ENCODE results near the gene KCNK6. TPM values are rescaled to one million over a fixed set of nuclear protein-coding genes. Genes with fewer than 3 reads are reported as not detected.

KCNK6 gene
- total RNA-seq, 1 experiment from 2014 or later = 18.3 TPM

DNA sequence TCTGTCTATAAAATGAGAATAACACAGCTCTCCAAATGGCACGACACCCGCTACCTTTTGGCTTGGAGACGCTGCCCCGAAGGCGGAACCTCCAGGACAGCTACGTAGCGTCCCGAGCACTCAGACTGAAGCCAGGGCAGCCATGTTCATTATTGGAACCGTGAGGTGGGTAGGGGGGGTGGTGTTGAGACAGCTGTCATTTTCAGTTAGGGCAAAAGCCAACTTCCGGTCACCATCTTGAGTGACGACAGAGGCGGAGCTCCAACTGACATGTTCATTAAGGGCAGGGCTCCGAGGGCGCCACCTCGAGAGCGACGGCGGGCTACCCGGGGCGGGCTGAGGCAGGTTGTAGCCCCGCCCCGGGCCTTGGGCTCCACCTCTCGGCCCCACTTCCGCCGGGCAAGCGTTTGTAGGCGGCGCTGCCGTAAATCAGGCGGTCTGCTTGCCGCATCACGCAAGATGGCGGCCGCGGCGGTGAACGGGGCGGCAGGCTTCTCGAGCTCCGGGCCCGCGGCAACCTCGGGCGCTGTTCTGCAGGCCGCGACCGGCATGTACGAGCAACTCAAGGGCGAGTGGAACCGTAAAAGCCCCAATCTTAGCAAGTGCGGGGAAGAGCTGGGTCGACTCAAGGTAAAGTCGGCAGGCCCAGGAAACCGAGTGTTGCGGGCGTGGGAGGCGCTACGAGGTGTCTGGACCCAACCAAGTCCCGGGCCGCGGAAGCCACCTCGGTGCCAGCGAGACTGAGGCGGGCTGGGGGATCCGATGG lies 54.9 kb downstream of the KCNK6 start, which contains the start of gene PSMD8 (continued):
- TF ChIP-seq, protein P1, sequence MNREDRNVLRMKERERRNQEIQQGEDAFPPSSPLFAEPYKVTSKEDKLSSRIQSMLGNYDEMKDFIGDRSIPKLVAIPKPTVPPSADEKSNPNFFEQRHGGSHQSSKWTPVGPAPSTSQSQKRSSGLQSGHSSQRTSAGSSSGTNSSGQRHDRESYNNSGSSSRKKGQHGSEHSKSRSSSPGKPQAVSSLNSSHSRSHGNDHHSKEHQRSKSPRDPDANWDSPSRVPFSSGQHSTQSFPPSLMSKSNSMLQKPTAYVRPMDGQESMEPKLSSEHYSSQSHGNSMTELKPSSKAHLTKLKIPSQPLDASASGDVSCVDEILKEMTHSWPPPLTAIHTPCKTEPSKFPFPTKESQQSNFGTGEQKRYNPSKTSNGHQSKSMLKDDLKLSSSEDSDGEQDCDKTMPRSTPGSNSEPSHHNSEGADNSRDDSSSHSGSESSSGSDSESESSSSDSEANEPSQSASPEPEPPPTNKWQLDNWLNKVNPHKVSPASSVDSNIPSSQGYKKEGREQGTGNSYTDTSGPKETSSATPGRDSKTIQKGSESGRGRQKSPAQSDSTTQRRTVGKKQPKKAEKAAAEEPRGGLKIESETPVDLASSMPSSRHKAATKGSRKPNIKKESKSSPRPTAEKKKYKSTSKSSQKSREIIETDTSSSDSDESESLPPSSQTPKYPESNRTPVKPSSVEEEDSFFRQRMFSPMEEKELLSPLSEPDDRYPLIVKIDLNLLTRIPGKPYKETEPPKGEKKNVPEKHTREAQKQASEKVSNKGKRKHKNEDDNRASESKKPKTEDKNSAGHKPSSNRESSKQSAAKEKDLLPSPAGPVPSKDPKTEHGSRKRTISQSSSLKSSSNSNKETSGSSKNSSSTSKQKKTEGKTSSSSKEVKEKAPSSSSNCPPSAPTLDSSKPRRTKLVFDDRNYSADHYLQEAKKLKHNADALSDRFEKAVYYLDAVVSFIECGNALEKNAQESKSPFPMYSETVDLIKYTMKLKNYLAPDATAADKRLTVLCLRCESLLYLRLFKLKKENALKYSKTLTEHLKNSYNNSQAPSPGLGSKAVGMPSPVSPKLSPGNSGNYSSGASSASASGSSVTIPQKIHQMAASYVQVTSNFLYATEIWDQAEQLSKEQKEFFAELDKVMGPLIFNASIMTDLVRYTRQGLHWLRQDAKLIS (CRISPR knock-in tag; IDR thresholded peaks at IDR 0.05; ENCODE audit: borderline replicate concordance) = no peak
- TF ChIP-seq NFE2L1 (CRISPR knock-in tag; IDR thresholded peaks at IDR 0.05) = peak; percentile 86
- TF ChIP-seq, protein P2, sequence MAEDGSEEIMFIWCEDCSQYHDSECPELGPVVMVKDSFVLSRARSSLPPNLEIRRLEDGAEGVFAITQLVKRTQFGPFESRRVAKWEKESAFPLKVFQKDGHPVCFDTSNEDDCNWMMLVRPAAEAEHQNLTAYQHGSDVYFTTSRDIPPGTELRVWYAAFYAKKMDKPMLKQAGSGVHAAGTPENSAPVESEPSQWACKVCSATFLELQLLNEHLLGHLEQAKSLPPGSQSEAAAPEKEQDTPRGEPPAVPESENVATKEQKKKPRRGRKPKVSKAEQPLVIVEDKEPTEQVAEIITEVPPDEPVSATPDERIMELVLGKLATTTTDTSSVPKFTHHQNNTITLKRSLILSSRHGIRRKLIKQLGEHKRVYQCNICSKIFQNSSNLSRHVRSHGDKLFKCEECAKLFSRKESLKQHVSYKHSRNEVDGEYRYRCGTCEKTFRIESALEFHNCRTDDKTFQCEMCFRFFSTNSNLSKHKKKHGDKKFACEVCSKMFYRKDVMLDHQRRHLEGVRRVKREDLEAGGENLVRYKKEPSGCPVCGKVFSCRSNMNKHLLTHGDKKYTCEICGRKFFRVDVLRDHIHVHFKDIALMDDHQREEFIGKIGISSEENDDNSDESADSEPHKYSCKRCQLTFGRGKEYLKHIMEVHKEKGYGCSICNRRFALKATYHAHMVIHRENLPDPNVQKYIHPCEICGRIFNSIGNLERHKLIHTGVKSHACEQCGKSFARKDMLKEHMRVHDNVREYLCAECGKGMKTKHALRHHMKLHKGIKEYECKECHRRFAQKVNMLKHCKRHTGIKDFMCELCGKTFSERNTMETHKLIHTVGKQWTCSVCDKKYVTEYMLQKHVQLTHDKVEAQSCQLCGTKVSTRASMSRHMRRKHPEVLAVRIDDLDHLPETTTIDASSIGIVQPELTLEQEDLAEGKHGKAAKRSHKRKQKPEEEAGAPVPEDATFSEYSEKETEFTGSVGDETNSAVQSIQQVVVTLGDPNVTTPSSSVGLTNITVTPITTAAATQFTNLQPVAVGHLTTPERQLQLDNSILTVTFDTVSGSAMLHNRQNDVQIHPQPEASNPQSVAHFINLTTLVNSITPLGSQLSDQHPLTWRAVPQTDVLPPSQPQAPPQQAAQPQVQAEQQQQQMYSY (CRISPR knock-in tag; IDR thresholded peaks at IDR 0.05) = peak; percentile 23; the same call in 1 of the 2 replicates
- TF ChIP-seq, protein P3, sequence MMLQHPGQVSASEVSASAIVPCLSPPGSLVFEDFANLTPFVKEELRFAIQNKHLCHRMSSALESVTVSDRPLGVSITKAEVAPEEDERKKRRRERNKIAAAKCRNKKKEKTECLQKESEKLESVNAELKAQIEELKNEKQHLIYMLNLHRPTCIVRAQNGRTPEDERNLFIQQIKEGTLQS (CRISPR knock-in tag; conservative IDR thresholded peaks at IDR 0.05) = no peak
- TF ChIP-seq, protein P4, sequence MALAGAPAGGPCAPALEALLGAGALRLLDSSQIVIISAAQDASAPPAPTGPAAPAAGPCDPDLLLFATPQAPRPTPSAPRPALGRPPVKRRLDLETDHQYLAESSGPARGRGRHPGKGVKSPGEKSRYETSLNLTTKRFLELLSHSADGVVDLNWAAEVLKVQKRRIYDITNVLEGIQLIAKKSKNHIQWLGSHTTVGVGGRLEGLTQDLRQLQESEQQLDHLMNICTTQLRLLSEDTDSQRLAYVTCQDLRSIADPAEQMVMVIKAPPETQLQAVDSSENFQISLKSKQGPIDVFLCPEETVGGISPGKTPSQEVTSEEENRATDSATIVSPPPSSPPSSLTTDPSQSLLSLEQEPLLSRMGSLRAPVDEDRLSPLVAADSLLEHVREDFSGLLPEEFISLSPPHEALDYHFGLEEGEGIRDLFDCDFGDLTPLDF (CRISPR knock-in tag; IDR thresholded peaks at IDR 0.05) = no peak

DNA sequence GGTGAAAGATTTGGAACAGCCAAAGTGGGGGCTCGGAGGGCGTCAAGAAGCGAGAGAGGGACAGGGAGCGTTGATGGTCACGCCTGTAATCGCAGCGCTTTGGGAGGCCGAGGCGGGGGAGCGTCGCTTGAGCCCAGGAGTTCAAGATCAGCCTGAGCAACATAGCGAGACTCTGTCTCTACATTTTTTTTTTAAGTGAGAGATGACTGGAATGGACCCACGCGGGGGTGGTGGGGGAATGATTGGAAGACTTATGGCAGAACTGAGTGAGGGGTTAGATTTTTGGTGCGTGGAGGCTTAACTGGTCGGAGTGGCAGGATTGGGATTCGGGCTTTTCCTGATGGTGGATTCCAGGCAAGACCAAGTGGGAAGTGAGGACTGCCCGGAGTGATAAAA lies 55.5 kb downstream of the KCNK6 start:
- peak overlapping the region; percentile 100 for H3K4me3 Mint-ChIP-seq
- peaks cover 14% of the 10 kb centered on the region for H3K4me1 Mint-ChIP-seq
- peak overlapping the region; percentile 32 for H3K27ac Mint-ChIP-seq
- H3K36me3 Mint-ChIP-seq = peaks cover 12% of the 10 kb centered on the region
- DNase-seq (ENCODE audit: low spot score) (no peak), ATAC-seq (no peak)
- peaks cover 22% of the 10 kb centered on the region for H3K27me3 Mint-ChIP-seq (ENCODE audit: low read depth)
- no peaks in the 10 kb centered on the region for H3K9me3 Mint-ChIP-seq
- TF ChIP-seq ELF4 (CRISPR knock-in tag; IDR thresholded peaks at IDR 0.05; ENCODE audit: low read depth) (no peak), ZNF138 (CRISPR knock-in tag; conservative IDR thresholded peaks at IDR 0.05) (no peak), NFE2L1 (CRISPR knock-in tag; IDR thresholded peaks at IDR 0.05) (no peak), TEAD1 (CRISPR knock-in tag; IDR thresholded peaks at IDR 0.05) (no peak), CREB1 (CRISPR knock-in tag; IDR thresholded peaks at IDR 0.05) (no peak), ZNF219 (CRISPR knock-in tag; IDR thresholded peaks at IDR 0.05; ENCODE audit: borderline replicate concordance) (no peak), TEAD4 (CRISPR knock-in tag; IDR thresholded peaks at IDR 0.05) (no peak), ZNF396 (CRISPR knock-in tag; IDR thresholded peaks at IDR 0.05; ENCODE audit: borderline replicate concordance) (no peak)
- TF ChIP-seq, protein P5, sequence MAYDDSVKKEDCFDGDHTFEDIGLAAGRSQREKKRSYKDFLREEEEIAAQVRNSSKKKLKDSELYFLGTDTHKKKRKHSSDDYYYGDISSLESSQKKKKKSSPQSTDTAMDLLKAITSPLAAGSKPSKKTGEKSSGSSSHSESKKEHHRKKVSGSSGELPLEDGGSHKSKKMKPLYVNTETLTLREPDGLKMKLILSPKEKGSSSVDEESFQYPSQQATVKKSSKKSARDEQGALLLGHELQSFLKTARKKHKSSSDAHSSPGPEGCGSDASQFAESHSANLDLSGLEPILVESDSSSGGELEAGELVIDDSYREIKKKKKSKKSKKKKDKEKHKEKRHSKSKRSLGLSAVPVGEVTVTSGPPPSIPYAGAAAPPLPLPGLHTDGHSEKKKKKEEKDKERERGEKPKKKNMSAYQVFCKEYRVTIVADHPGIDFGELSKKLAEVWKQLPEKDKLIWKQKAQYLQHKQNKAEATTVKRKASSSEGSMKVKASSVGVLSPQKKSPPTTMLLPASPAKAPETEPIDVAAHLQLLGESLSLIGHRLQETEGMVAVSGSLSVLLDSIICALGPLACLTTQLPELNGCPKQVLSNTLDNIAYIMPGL (CRISPR knock-in tag; IDR thresholded peaks at IDR 0.05) = no peak
- ChIA-PET CTCF (interaction anchor here (0.6 to 4.8 kb wide), 10 partner anchors 11 to 232 kb away, joined by 4 to 94 read pairs (median 7); partner anchors contain the start of genes C19orf33, FAM98C, GGN and SPRED3), POLR2A (interaction anchor here (1.2 to 2.5 kb wide), 5 partner anchors 13 to 55 kb away, joined by 4 to 27 read pairs (median 6); partner anchors contain the start of genes FAM98C, GGN, KCNK6 and SPRED3)

Measured in WTC11 (cell line).